ENCODE measurements around the gene SOS1. TPM values are rescaled to one million over a fixed set of nuclear protein-coding genes. Genes with fewer than 3 reads are reported as not detected.
A peak's percentile ranks its signal among the peaks of the same experiment; 100 is the strongest.

SOS1 gene
- total RNA-seq, 1 experiment from 2014 or later, result 28.4 TPM

DNA sequence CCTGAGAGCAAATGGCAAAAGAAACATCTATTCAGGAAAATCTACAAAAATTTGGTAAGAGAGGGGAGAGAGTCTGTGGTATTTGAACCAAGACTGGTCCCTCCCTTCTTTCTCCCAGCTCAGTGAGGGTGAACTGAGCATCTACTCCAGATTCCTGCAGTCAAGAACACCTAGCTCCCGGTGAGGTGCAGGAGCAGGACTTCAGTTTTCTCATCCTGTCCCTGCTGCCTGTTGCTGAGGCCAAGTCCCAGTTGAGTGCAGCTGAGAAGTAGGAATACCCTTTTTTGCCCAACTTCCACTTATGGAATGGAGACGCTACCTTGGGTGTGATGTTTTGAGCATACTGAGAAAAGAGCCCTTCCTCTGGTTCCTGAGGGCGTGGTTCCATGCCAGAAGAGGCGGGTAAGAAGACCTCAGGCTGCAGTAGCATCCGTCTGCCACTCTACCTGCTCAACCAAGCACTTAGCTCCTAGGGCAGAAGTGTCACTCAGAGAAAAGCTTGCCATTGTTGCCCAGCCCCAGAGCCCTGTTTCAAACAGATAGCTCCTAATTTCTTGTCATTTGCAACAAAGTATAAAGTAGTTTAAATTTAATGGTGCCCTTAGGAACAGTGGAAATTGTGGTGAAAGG, 112.9 kb downstream of the SOS1 start:
- ChIA-PET POLR2A (no interaction called here), CTCF (interaction anchor here (0.7 to 2.1 kb wide), 5 partner anchors 60 to 221 kb away, joined by 3 to 15 read pairs (median 3); no protein-coding TSS in a partner anchor)
- no peak overlapping the region for H3K4me3 Mint-ChIP-seq
- no peaks in the 10 kb centered on the region for H3K27me3 Mint-ChIP-seq (ENCODE audit: low read depth)
- H3K27ac Mint-ChIP-seq, result peak overlapping the region; percentile 29; the same call in 1 of the 2 replicates
- peaks cover 32% of the 10 kb centered on the region for H3K36me3 Mint-ChIP-seq
- H3K4me1 Mint-ChIP-seq, result peaks cover 22% of the 10 kb centered on the region
- no peaks in the 10 kb centered on the region for H3K9me3 Mint-ChIP-seq
- peak; percentile 90 for ATAC-seq
- TF ChIP-seq ZNF219 (CRISPR knock-in tag; IDR thresholded peaks at IDR 0.05; ENCODE audit: borderline replicate concordance) (no peak), CREB1 (CRISPR knock-in tag; IDR thresholded peaks at IDR 0.05) (no peak), GTF2I (CRISPR knock-in tag; conservative IDR thresholded peaks at IDR 0.05) (no peak), SMAD3 (CRISPR knock-in tag; IDR thresholded peaks at IDR 0.05; ENCODE audit: borderline replicate concordance) (0 out of 2 replicates have a peak, but pooled peaks have one; percentile 53)
- DNase-seq (ENCODE audit: low spot score), result no peak

DNA sequence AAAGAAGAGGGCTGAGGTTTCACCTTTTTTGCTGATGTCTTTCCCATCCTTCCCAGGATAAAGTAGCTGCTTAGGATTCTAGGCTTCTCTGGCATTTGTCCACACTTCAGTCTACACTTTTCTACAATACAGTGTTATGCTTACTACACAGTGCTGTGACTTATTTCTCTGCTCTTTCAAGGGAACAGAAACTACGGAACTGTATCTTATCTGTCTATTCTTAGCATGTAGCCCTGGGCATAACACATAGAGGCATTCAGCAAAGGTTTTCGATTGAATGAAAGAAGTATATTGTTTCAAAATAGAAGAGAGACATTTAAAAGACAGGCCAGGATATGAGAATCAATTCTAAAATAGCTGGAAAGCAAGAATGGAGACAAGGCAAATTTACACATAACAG, 120.3 kb downstream of the SOS1 start:
- no peak overlapping the region for H3K4me3 Mint-ChIP-seq

DNA sequence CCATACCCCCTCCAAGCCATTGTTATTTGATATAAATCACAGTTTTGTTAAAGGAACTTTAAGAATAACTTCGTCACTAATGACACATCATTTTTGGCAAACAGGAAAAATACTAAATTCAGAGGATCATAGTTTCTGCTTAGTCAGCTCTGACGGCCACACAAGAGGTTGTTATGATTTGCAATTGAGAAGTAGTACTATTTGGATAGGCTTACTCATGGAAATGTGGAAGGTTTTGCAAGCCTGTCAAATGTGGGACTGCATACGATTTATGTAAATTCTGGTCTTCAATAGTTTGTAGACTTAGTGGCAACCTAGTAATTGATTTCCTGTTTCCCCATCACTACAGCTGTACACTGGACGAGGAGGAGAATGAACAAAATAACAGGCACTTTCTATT, 123.1 kb downstream of the SOS1 start:
- peaks cover 15% of the 10 kb centered on the region for H3K4me1 Mint-ChIP-seq
- no peaks in the 10 kb centered on the region for H3K9me3 Mint-ChIP-seq
- DNase-seq (ENCODE audit: low spot score) (no peak), ATAC-seq (no peak)
- no peaks in the 10 kb centered on the region for H3K27me3 Mint-ChIP-seq (ENCODE audit: low read depth)
- no peak overlapping the region for H3K27ac Mint-ChIP-seq
- no peak for TF ChIP-seq ZNF138 (CRISPR knock-in tag; conservative IDR thresholded peaks at IDR 0.05)
- no peak for TF ChIP-seq ZNF317 (CRISPR knock-in tag; IDR thresholded peaks at IDR 0.05; ENCODE audit: borderline replicate concordance, low read depth)
- ChIA-PET POLR2A (no interaction called here), CTCF (interaction anchor here (2.7 kb wide), 1 partner anchor 50 kb away, joined by 7 read pairs; no protein-coding TSS in a partner anchor)
- H3K4me3 Mint-ChIP-seq, result no peak overlapping the region
- H3K36me3 Mint-ChIP-seq, result peaks cover 36% of the 10 kb centered on the region

More for the DNA sequence above, 120.3 kb downstream of the SOS1 start:
- POLR2A ChIA-PET, result no interaction called here
- no peak for TF ChIP-seq GRHL2 (CRISPR knock-in tag; IDR thresholded peaks at IDR 0.05; ENCODE audit: insufficient replicate concordance, severe bottlenecking)
- TF ChIP-seq TCF7 (CRISPR knock-in tag; IDR thresholded peaks at IDR 0.05; ENCODE audit: low read depth), result no peak
- no peak for TF ChIP-seq ZNF232 (CRISPR knock-in tag; IDR thresholded peaks at IDR 0.05)
- TF ChIP-seq KAT7 (CRISPR knock-in tag; IDR thresholded peaks at IDR 0.05; ENCODE audit: borderline replicate concordance), result no peak
- TF ChIP-seq, protein P1, sequence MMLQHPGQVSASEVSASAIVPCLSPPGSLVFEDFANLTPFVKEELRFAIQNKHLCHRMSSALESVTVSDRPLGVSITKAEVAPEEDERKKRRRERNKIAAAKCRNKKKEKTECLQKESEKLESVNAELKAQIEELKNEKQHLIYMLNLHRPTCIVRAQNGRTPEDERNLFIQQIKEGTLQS (CRISPR knock-in tag; conservative IDR thresholded peaks at IDR 0.05), result no peak
- TF ChIP-seq, protein P2, sequence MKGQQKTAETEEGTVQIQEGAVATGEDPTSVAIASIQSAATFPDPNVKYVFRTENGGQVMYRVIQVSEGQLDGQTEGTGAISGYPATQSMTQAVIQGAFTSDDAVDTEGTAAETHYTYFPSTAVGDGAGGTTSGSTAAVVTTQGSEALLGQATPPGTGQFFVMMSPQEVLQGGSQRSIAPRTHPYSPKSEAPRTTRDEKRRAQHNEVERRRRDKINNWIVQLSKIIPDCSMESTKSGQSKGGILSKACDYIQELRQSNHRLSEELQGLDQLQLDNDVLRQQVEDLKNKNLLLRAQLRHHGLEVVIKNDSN (CRISPR knock-in tag; IDR thresholded peaks at IDR 0.05), result no peak
- no peaks in the 10 kb centered on the region for H3K27me3 Mint-ChIP-seq (ENCODE audit: low read depth)
- CTCF ChIA-PET, result interaction anchor here (1.4 kb wide), 1 partner anchor 53 kb away, joined by 4 read pairs; no protein-coding TSS in a partner anchor
- ATAC-seq, result no peak
- H3K9me3 Mint-ChIP-seq, result no peaks in the 10 kb centered on the region
- no peak for DNase-seq (ENCODE audit: low spot score)
- H3K27ac Mint-ChIP-seq, result no peak overlapping the region; the same call in 1 of the 2 replicates
- H3K36me3 Mint-ChIP-seq, result peaks cover 33% of the 10 kb centered on the region
- peaks cover 15% of the 10 kb centered on the region for H3K4me1 Mint-ChIP-seq

DNA sequence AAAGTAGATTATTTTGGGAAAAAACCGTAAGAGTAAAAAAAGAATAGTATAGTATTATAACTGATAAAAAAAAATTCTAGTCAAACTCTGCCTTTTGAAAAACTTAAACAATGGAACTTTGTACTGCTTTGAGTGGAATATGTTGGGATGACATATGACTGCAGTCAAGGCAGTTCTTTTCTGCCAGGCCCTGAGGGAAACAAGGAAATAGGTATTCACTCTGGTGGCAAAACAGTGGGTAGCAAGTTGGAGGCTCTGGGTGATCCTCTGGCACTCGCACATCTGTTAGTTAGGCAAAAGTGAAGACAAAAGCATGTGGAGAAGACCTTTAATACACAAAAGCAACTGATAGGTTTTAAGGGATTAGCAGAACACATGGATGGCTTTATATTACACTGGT, 129.0 kb downstream of the SOS1 start:
- no peak for DNase-seq (ENCODE audit: low spot score)
- POLR2A ChIA-PET, result no interaction called here
- no peak for TF ChIP-seq JUN (CRISPR knock-in tag; IDR thresholded peaks at IDR 0.05)
- no peak for TF ChIP-seq RELA (CRISPR knock-in tag; IDR thresholded peaks at IDR 0.05; ENCODE audit: borderline replicate concordance)
- TF ChIP-seq JAZF1 (CRISPR knock-in tag; IDR thresholded peaks at IDR 0.05), result no peak
- TF ChIP-seq, protein P3, sequence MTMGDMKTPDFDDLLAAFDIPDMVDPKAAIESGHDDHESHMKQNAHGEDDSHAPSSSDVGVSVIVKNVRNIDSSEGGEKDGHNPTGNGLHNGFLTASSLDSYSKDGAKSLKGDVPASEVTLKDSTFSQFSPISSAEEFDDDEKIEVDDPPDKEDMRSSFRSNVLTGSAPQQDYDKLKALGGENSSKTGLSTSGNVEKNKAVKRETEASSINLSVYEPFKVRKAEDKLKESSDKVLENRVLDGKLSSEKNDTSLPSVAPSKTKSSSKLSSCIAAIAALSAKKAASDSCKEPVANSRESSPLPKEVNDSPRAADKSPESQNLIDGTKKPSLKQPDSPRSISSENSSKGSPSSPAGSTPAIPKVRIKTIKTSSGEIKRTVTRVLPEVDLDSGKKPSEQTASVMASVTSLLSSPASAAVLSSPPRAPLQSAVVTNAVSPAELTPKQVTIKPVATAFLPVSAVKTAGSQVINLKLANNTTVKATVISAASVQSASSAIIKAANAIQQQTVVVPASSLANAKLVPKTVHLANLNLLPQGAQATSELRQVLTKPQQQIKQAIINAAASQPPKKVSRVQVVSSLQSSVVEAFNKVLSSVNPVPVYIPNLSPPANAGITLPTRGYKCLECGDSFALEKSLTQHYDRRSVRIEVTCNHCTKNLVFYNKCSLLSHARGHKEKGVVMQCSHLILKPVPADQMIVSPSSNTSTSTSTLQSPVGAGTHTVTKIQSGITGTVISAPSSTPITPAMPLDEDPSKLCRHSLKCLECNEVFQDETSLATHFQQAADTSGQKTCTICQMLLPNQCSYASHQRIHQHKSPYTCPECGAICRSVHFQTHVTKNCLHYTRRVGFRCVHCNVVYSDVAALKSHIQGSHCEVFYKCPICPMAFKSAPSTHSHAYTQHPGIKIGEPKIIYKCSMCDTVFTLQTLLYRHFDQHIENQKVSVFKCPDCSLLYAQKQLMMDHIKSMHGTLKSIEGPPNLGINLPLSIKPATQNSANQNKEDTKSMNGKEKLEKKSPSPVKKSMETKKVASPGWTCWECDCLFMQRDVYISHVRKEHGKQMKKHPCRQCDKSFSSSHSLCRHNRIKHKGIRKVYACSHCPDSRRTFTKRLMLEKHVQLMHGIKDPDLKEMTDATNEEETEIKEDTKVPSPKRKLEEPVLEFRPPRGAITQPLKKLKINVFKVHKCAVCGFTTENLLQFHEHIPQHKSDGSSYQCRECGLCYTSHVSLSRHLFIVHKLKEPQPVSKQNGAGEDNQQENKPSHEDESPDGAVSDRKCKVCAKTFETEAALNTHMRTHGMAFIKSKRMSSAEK (CRISPR knock-in tag; IDR thresholded peaks at IDR 0.05; ENCODE audit: borderline replicate concordance), result no peak
- TF ChIP-seq ETV6 (CRISPR knock-in tag; IDR thresholded peaks at IDR 0.05), result no peak
- no peak for TF ChIP-seq IRF2 (CRISPR knock-in tag; IDR thresholded peaks at IDR 0.05; ENCODE audit: borderline replicate concordance, low read depth)
- no peak for TF ChIP-seq ZNF121 (CRISPR knock-in tag; IDR thresholded peaks at IDR 0.05)
- TF ChIP-seq, protein P4, sequence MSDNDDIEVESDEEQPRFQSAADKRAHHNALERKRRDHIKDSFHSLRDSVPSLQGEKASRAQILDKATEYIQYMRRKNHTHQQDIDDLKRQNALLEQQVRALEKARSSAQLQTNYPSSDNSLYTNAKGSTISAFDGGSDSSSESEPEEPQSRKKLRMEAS (CRISPR knock-in tag; IDR thresholded peaks at IDR 0.05), result no peak
- TF ChIP-seq FOXK1 (CRISPR knock-in tag; IDR thresholded peaks at IDR 0.05), result no peak

More for the DNA sequence above, 129.0 kb downstream of the SOS1 start:
- ATAC-seq, result no peak
- Mint-ChIP-seq H3K27me3 (ENCODE audit: low read depth) (no peaks in the 10 kb centered on the region), H3K36me3 (peaks cover 25% of the 10 kb centered on the region), H3K27ac (0 out of 2 replicates have a peak overlapping the region, but pooled peaks have one; percentile 54), H3K4me1 (peaks cover 6% of the 10 kb centered on the region; the same call in 1 of the 2 replicates), H3K9me3 (no peaks in the 10 kb centered on the region), H3K4me3 (no peak overlapping the region)
- CTCF ChIA-PET, result interaction anchor here (3.4 kb wide), 1 partner anchor 44 kb away, joined by 14 read pairs; no protein-coding TSS in a partner anchor

Measured in WTC11 (cell line).